ENCODE results near the gene ARHGEF19.

Gene ARHGEF19

DNA sequence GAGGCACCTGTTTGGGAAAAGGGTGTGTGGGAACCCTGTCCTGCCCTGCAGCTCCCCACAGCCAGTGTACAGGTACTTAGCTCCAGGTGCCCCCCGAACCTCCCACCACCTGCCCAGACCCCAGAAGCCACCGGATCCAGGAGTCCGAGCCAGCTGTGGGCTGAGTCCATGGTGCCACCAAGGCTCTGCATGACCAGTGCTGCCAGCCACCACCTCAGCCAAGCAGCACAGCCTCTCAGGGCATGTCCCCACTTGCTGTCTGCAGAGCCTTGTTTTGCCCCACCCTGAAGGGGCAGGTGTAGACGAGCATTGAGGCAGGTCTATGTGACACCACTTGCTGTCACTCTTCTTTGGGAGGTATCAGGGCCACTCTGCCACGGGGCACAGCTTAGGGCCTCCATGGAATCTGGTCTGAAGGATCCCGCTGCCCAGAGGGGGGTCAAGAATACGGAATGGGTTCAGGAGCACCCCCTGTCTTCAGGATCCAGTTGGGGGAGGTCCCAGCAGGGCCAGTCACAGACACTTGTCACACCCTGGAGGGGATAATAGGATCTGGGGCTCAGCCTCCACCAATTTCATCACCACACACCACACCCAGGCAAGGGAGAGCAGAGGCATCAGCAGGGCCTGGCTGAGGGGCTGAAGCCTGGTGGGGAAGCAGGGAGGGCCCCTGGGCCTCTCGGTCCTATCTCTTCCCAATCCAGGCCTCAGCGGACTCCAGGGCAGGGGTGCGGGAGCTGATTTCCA is 27.7 kb downstream of the ARHGEF19 start:
- no peak overlapping the region for H3K27ac ChIP-seq
- TF ChIP-seq Cebpa-rat (IDR thresholded peaks at IDR 0.05) = no peak
- H3K27me3 ChIP-seq = no peaks in the 10 kb centered on the region
- no peak overlapping the region for H3K9ac ChIP-seq
- no peak overlapping the region for H3K4me2 ChIP-seq
- no peaks in the 10 kb centered on the region for H3K36me3 ChIP-seq
- H3K4me1 ChIP-seq = no peaks in the 10 kb centered on the region
- no peak overlapping the region for H3K4me3 ChIP-seq
- no peaks in the 10 kb centered on the region for H4K20me1 ChIP-seq
- no peaks in the 10 kb centered on the region for H3K9me3 ChIP-seq

DNA sequence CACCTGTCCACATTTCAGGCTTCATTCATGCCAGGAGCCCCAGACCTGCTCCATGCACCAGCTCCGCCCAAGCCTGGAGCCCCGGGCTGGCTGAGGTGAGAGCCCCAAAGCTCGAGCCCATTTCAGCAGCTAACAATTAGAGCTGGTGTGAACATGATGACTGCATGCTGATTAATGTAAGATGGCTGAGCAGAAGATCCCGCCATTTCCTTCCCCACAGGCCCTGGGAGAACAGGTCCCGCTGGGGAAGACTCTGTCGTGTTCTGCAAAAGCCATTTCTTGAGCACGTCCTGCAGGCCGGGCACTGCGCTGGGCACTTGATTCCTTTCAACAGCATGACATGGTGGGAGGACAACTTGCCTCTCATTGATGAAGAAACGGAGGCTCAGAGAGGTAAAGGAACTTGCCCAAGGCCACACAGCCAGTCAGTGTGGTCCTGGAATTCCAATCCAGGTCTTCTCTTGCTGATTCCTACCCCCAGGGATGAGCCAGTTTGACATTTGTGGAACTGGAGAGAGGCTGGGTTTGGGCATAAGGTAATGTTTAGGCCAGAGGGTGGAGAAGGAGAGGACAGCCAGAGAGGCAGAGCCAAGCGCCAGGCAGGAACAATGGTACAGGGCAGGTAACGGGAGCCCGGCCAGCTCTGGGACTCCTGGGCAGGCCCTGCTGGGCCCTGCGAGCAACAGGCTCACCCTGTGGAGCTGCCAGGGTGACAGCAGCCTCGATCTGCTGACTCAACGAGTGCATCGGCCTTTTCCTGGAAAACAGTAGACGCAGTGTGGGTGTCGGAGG is 28.5 kb downstream of the ARHGEF19 start:
- Histone ChIP-seq H3K4me2 (no peak overlapping the region), H3K4me3 (no peak overlapping the region), H3K36me3 (no peaks in the 10 kb centered on the region), H3K4me1 (no peaks in the 10 kb centered on the region), H3K27me3 (no peaks in the 10 kb centered on the region), H3K9me3 (no peaks in the 10 kb centered on the region), H3K9ac (no peak overlapping the region), H4K20me1 (no peaks in the 10 kb centered on the region), H3K27ac (no peak overlapping the region)
- TF ChIP-seq Cebpa-rat (IDR thresholded peaks at IDR 0.05) = no peak

DNA sequence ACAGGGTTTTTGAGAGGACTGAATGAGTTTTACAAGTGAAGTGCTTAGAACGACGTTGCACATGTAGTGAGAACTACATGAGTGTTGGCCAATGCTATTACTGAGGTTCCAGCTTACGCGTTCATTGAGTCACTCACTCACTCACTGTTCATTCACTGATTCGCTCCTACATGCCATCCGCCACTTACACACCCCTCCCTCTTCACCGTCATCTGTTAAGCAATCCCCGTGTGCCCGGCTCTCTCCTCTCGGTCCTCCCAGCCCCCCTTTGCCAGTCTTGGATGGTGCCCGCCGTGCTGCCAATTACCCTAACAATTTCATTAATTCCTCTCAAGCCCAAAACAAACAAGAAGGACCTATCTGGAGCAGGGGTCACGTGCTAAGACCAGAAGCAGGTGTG is 29.3 kb downstream of the ARHGEF19 start:
- no peaks in the 10 kb centered on the region for H3K36me3 ChIP-seq
- no peak overlapping the region for H3K4me3 ChIP-seq
- no peaks in the 10 kb centered on the region for H3K27me3 ChIP-seq
- no peaks in the 10 kb centered on the region for H4K20me1 ChIP-seq
- H3K9ac ChIP-seq = no peak overlapping the region
- no peaks in the 10 kb centered on the region for H3K9me3 ChIP-seq
- TF ChIP-seq Cebpa-rat (IDR thresholded peaks at IDR 0.05) = no peak
- 0 out of 2 replicates have a peak, but pooled peaks cover 6% of the 10 kb centered on the region for H3K4me1 ChIP-seq
- H3K27ac ChIP-seq = no peak overlapping the region
- no peak overlapping the region for H3K4me2 ChIP-seq

DNA sequence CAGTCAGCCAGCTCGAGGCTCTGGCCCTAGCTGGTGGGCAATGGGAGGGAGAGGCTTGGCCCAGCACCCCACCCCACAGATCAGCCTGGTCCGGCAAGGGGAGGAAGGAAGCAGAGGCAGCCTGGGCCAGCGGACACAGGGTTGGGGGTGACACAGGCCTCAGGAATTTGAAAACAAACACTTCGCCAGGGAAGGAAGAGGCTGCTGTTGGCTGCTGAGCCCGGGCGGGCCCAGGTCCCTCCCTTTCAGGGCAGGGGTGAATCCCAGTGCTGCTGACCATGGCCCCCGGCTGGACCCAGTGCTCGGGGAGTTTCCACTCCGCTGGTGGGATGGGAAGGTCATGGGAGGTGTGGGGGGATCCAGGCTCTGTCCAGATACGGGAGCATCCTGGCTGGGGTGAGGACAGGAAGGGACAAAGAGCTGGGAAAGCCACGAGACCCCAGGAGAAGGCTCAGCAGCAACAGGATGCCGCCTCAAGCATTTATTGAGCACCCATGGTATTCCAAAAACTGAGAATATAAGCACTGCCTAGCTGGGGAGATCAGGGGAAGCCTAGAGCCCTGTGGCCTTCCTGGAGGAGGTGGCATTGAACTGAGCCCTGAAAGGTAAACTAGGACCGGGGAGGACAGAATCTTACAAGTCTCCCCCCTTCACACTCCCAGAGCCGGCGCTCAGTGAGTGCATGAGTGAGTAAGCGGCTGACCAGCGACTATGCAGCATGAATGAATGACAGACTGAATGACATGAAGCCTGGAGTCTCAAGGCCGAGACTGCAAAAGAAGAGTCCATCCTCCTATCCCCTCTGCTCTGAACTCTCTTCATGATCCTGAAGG is 30.3 kb downstream of the ARHGEF19 start:
- TF ChIP-seq Cebpa-rat (IDR thresholded peaks at IDR 0.05) = no peak
- Histone ChIP-seq H3K36me3 (no peaks in the 10 kb centered on the region), H3K9ac (0 out of 2 replicates have a peak overlapping the region, but pooled peaks have one; percentile 10), H3K4me3 (no peak overlapping the region), H3K4me2 (no peak overlapping the region), H3K27me3 (no peaks in the 10 kb centered on the region), H3K27ac (no peak overlapping the region), H3K9me3 (no peaks in the 10 kb centered on the region), H3K4me1 (0 out of 2 replicates have a peak, but pooled peaks cover 12% of the 10 kb centered on the region), H4K20me1 (no peaks in the 10 kb centered on the region)

DNA sequence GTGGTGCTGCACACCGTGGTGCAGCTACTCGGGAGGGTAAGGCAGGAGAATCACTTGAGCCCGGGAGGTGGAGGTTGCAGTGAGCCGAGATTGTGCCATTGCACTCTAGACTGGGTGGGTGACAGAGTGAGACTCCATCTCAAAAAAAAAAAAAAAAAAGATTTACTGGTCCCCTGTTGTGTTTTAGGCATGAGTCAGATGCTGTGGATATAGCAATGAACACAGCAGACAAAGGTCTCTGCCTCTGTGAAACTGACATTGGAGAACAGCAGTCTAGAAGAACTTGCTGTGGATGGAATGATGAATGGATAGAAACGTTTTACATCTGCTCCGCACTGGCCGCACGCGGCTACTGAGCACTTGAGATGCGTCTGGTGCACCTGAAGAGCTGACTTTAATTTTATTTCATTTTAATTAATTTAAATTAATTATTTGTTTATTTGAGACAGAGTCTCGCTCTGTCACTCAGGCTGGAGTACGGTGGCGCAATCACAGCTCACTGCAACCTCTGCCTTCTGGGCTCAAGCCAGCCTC is 32.1 kb downstream of the ARHGEF19 start:
- no peaks in the 10 kb centered on the region for H3K27me3 ChIP-seq
- no peaks in the 10 kb centered on the region for H3K36me3 ChIP-seq
- TF ChIP-seq Cebpa-rat (IDR thresholded peaks at IDR 0.05) = no peak
- H3K4me2 ChIP-seq = no peak overlapping the region
- no peaks in the 10 kb centered on the region for H3K9me3 ChIP-seq
- H3K9ac ChIP-seq = no peak overlapping the region
- H3K27ac ChIP-seq = no peak overlapping the region
- no peak overlapping the region for H3K4me3 ChIP-seq
- no peaks in the 10 kb centered on the region for H4K20me1 ChIP-seq
- peaks cover 30% of the 10 kb centered on the region for H3K4me1 ChIP-seq

DNA sequence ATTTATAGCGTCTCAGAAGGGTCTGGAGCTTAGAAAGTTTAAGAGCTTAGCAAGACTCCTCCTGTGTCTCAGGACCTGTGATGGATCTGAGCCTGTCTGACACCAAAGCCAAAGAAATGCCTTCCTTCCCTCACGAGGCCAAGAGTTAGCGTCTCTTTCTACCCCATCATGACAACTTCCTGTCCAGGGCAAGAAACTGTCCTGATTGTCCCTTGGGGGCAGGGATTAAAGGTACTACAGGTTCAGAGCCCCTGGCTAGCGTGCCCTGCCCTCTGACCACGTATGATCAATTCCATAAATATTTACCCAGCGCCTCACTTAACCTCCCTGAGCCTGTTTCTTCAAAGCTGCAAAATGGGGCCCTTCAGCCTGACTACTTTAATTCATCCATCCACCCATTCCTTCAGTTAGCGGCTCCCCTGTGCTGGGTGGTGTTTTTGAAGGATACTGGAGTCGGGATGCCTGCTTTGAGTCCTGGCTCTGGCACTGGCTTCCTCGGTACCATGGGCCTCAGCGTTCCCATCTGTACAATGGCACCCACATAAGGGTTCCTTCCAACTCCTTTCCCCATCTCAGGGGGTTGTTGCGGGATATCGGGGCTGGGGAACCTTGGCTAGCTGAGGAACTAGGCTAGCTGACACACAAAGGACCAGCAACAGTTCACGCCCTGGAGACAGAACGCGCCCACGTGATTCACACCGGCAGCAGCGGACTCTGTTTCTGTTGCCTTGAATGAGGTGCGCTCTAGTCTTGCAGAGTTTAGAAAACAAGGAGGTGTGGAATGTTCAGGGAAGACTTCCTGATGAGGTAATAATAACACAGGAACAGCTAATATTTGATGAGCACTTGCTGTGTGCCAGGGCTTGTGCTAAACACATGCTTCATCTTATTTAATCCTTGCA is 33.6 kb downstream of the ARHGEF19 start:
- TF ChIP-seq Cebpa-rat (IDR thresholded peaks at IDR 0.05) = no peak
- Histone ChIP-seq H3K4me2 (no peak overlapping the region), H3K9ac (no peak overlapping the region), H3K27me3 (no peaks in the 10 kb centered on the region), H3K4me1 (peaks cover 45% of the 10 kb centered on the region), H3K4me3 (no peak overlapping the region), H3K27ac (no peak overlapping the region), H4K20me1 (no peaks in the 10 kb centered on the region), H3K36me3 (no peaks in the 10 kb centered on the region), H3K9me3 (no peaks in the 10 kb centered on the region)

DNA sequence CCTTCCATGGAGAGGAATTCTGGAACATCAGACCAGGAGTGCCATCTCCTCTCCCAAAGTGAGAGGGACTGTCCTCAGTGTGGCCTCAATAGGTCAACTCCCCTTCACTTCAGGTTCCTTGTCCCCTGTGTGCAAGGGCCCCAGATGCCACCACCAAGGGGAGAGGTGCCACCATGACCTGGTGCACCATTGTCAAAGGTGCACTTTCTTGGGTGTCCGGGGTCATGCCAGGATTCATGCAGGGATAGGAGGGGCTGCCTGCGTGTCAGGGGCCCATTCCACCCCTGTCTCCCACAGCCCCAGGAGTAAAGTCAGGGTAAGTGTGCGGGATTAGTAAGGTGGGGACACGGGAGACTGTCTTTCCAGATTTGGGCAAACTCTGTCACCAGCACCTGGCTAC is 35.1 kb downstream of the ARHGEF19 start:
- Histone ChIP-seq H3K4me1 (peaks cover 56% of the 10 kb centered on the region), H3K27ac (no peak overlapping the region)

DNA sequence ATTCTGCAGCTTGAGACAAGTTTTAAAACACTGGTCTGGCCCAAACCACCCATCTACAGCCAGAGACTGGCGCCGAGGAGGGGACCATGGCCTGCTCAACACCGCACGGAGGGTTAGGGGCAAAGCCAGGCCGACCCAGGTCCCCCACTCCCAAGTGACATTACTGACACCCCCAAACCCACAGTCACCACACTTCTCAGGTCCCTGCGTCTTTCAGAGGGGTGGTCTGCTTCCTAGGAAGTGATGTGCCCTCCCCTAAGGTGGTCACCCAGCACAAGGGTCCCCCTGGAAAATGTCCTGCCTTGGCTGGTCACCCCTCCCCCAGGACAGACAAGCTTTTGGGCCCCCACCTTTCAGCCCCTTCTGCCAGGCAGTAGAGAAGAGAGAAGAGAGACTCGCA is 35.8 kb downstream of the ARHGEF19 start:
- TF ChIP-seq Cebpa-rat (IDR thresholded peaks at IDR 0.05) = no peak
- peak overlapping the region; percentile 84 for H3K27ac ChIP-seq
- H3K4me1 ChIP-seq = peaks cover 56% of the 10 kb centered on the region
- peak overlapping the region; percentile 85 for H3K4me2 ChIP-seq
- H4K20me1 ChIP-seq = no peaks in the 10 kb centered on the region
- H3K9me3 ChIP-seq = no peaks in the 10 kb centered on the region
- H3K9ac ChIP-seq = peak overlapping the region; percentile 75; the same call in 1 of the 2 replicates
- no peaks in the 10 kb centered on the region for H3K27me3 ChIP-seq
- H3K36me3 ChIP-seq = no peaks in the 10 kb centered on the region
- H3K4me3 ChIP-seq = no peak overlapping the region

More for the DNA sequence above, 35.1 kb downstream of the ARHGEF19 start:
- H4K20me1 ChIP-seq = no peaks in the 10 kb centered on the region
- H3K9me3 ChIP-seq = no peaks in the 10 kb centered on the region
- no peaks in the 10 kb centered on the region for H3K27me3 ChIP-seq
- H3K9ac ChIP-seq = no peak overlapping the region
- no peak for TF ChIP-seq Cebpa-rat (IDR thresholded peaks at IDR 0.05)
- peak overlapping the region; percentile 85; the same call in 1 of the 2 replicates for H3K4me2 ChIP-seq
- H3K36me3 ChIP-seq = no peaks in the 10 kb centered on the region
- H3K4me3 ChIP-seq = no peak overlapping the region

Measured in BLaER1 (cell line).